A549 (cell line): ENCODE data around the gene HOXB5.

ENCODE experiments used
- CHD2 ChIP-seq: fragments of 150-350 bp; IDR thresholded peaks from 2 replicates; pipeline ENCODE4 v1.6.1; 2014; ENCODE audit warnings: low read length; ENCODE audit not compliant: partially characterized antibody
- ESRRA ChIP-seq: fragments of 150-350 bp; IDR thresholded peaks from 2 replicates; pipeline ENCODE4 v1.6.1; 2014; ENCODE audit warnings: mild to moderate bottlenecking, low read length, borderline replicate concordance
- MAFK ChIP-seq: fragments of 450-650 bp; IDR thresholded peaks from 2 replicates; pipeline ENCODE4 v1.6.1; 2014; ENCODE audit not compliant: partially characterized antibody
- NR3C1 ChIP-seq: fragments of >200 bp; sonication (Bioruptor Twin); formaldehyde crosslinking; IDR thresholded peaks from 3 replicates; pipeline ENCODE4 v1.6.1; 2017
- RAD21 ChIP-seq, 2 experiments: fragments of >200 bp in 1 of 2; sonication (Bioruptor Twin) in 1 of 2; formaldehyde crosslinking in 1 of 2; IDR thresholded peaks in 1 of 2; conservative IDR thresholded peaks in 1 of 2; 2 replicates in 1 of 2; 3 replicates in 1 of 2; pipeline ENCODE4 v1.6.1; 2012 to 2018; ENCODE audit warnings: inconsistent platforms in 1 of 2
- RFX5 ChIP-seq: fragments of 450-650 bp; IDR thresholded peaks from 2 replicates; pipeline ENCODE4 v1.7.1; 2014; ENCODE audit warnings: antibody characterized with exemption, mild to moderate bottlenecking, moderate library complexity
- TF ChIP-seq, protein P1 (sequence below): fragments of >200 bp; sonication (Bioruptor Twin); formaldehyde crosslinking; IDR thresholded peaks from 3 replicates; pipeline ENCODE4 v1.5.1; 2016
- TF ChIP-seq, protein P2 (sequence below): fragments of >200 bp; sonication (Bioruptor Twin); formaldehyde crosslinking; IDR thresholded peaks from 2 replicates; pipeline ENCODE4 v1.6.1; 2016
- TF ChIP-seq, protein P3 (sequence below): fragments of 150-350 bp; IDR thresholded peaks from 2 replicates; pipeline ENCODE4 v1.6.1; 2014; ENCODE audit warnings: low read depth, mild to moderate bottlenecking, low read length

DNA sequence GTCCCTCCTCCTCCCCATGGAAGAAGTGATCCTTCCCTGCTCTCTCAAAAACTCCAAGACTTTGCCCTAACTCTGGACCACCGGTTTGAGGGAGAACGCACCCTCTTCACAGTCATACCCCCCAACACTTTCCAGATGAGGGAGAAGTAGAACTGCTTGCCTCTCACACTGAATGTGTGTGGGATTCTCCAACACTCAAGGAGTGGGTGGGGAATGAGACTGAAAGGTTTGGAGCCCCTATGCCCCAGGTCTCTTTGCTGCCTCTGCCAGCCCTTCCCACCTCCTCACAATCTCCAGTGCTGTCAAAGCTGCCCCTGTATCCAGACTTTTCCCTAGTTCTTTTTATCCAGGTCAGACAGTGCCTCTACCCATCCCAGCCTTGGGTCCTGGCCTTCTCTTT lies 26.9 kb downstream of the HOXB5 start:
- TF ChIP-seq ESRRA (no peak), NR3C1 (no peak), RAD21 (conservative IDR thresholded peaks at IDR 0.05 in 1 of 2, IDR thresholded peaks at IDR 0.05 in 1 of 2) (no peak), CHD2 (no peak), RFX5 (no peak), MAFK (no peak)
- TF ChIP-seq, protein P1, sequence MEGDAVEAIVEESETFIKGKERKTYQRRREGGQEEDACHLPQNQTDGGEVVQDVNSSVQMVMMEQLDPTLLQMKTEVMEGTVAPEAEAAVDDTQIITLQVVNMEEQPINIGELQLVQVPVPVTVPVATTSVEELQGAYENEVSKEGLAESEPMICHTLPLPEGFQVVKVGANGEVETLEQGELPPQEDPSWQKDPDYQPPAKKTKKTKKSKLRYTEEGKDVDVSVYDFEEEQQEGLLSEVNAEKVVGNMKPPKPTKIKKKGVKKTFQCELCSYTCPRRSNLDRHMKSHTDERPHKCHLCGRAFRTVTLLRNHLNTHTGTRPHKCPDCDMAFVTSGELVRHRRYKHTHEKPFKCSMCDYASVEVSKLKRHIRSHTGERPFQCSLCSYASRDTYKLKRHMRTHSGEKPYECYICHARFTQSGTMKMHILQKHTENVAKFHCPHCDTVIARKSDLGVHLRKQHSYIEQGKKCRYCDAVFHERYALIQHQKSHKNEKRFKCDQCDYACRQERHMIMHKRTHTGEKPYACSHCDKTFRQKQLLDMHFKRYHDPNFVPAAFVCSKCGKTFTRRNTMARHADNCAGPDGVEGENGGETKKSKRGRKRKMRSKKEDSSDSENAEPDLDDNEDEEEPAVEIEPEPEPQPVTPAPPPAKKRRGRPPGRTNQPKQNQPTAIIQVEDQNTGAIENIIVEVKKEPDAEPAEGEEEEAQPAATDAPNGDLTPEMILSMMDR, result no peak
- TF ChIP-seq, protein P2, sequence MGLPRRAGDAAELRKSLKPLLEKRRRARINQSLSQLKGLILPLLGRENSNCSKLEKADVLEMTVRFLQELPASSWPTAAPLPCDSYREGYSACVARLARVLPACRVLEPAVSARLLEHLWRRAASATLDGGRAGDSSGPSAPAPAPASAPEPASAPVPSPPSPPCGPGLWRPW, result no peak
- TF ChIP-seq, protein P3, sequence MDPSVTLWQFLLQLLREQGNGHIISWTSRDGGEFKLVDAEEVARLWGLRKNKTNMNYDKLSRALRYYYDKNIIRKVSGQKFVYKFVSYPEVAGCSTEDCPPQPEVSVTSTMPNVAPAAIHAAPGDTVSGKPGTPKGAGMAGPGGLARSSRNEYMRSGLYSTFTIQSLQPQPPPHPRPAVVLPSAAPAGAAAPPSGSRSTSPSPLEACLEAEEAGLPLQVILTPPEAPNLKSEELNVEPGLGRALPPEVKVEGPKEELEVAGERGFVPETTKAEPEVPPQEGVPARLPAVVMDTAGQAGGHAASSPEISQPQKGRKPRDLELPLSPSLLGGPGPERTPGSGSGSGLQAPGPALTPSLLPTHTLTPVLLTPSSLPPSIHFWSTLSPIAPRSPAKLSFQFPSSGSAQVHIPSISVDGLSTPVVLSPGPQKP, result no peak
